ENCODE measurements around the gene CADM1. TPM values are rescaled to one million over a fixed set of nuclear protein-coding genes. Genes with fewer than 3 reads are reported as not detected.

The CADM1 gene
- total and polyA plus RNA-seq, 9 of the 15 experiments (the other 6 are each of a cell fraction or from before 2014, with no cell fraction given), result 0.42 TPM; not detected in 8

DNA sequence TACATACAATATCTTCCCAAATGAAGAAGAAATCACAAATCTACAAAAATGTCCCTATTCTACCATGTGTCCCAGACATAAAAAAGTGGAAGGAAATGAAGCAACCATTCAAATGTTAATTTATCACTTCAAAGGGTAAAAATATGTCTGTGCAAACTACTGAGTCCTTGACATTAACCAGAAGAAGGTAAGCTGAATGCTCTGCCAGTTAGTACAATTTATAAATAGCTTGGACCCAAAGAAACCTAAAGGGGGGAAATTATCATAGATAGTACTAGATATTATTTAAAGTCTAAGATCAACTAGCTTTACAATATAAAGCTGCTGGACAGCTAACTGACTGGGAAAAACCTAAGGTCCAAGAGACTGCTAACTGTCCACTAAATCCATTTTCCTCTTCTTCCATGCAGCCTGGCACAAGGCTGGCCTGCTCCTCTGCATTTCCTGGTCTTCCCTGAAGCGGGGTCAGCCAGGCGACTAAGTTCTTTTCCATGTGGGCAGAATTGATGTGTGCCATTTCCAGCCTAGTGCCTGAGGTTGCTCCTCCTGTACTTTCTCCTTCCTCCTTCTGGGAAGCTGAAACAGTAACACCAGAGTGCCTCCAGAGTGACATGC lies 190.9 kb downstream of the CADM1 start (continued):
- no peak for TF ChIP-seq ZFP30 (CRISPR knock-in tag; IDR thresholded peaks at IDR 0.05; ENCODE audit: borderline replicate concordance)

DNA sequence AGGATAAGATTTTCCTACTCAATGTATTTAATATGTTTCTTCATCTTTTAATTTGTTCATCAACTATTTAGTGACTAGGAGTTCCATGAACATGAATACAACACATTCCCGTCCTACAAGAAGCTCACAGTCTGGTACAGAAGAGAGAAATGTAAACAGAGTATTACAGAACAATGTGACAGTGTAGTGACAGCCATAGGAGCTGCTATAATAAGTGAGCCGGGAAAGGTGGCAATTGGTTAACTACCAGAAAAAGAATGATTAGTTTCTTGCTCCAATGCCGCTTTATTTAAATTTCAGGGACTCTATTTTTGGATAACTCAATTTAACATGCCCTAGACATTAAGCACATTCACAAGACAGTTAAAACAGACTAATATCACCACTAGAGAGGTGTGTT lies 192.3 kb downstream of the CADM1 start:
- H3K4me3 ChIP-seq, result no peak overlapping the region
- no peaks in the 10 kb centered on the region for H3K36me3 ChIP-seq (ENCODE audit: control insufficient read depth, insufficient read depth, low read length)
- no peak for ATAC-seq
- ChIA-PET POLR2A (no interaction called here), CTCF (ENCODE audit: low intra/inter-chr PET ratio) (no interaction called here)
- no peak overlapping the region for H3K9ac ChIP-seq (ENCODE audit: insufficient read depth in 1 of 2, low read depth in 2 of 2, low read length in 2 of 2)
- BruUV-seq (replicated peaks), result no TSS peak
- H3K27me3 ChIP-seq (ENCODE audit: control insufficient read depth in 2 of 2, insufficient read depth in 2 of 2, low read length in 2 of 2), result no peaks in the 10 kb centered on the region
- H3K9me1 ChIP-seq (ENCODE audit: control insufficient read depth, insufficient read depth, low read length), result no peaks in the 10 kb centered on the region
- intact Hi-C loops (cut with micrococcal nuclease) (no loop called here), in situ Hi-C loops (cut with MboI) (no loop called here)
- WGBS (ENCODE audit: insufficient coverage, low coverage, missing lambda C conversion rate), result 0% methylated on average over 3 of the region's 3 CpGs
- H4K20me1 ChIP-seq (replicated peaks; ENCODE audit: control insufficient read depth, insufficient read depth, low read length), result no peaks in the 10 kb centered on the region
- H3K27ac ChIP-seq (ENCODE audit: extremely low read depth, low read depth, low read length), result no peak overlapping the region
- no peak for TF ChIP-seq ZFP1 (CRISPR knock-in tag; IDR thresholded peaks at IDR 0.05)
- TF ChIP-seq PYGO2 (tag; IDR thresholded peaks at IDR 0.05), result no peak
- no peak overlapping the region for H3K4me2 ChIP-seq (ENCODE audit: insufficient read depth, low read length)
- no peak for DNase-seq (ENCODE audit: extremely low read depth in 1 of 4, low spot score in 3 of 4)
- no peak overlapping the region for H2AFZ ChIP-seq (ENCODE audit: low read depth, low read length)
- no peaks in the 10 kb centered on the region for H3K79me2 ChIP-seq (ENCODE audit: control insufficient read depth, insufficient read depth, low read length)
- no peaks in the 10 kb centered on the region for H3K4me1 ChIP-seq (replicated peaks in 1 of 2; ENCODE audit: control insufficient read depth in 2 of 2, insufficient read depth in 2 of 2, low read length in 2 of 2)
- H3K9me3 ChIP-seq (replicated peaks; ENCODE audit: control insufficient read depth, insufficient read depth, low read depth, low read length), result no peaks in the 10 kb centered on the region
- no peak for FAIRE-seq

DNA sequence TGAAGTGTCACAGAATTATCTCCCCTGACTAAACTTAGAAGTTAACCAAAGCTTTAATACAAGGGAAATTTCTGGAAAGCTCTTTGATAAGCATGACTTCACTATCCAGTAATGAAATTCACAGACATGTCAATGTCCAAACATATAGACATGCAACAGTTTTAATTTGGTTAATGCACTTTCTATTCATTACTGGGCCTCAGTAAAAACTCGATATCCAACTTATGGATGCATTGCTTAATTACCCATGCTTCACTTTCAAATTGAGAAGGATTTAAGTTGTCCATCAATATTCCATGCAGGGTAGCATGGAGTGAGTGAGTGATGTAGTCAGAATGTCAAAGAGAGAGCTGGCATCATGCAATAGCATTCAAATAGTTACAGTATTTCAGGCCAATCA lies 197.5 kb downstream of the CADM1 start:
- no peaks in the 10 kb centered on the region for H3K27me3 ChIP-seq (ENCODE audit: control insufficient read depth in 2 of 2, insufficient read depth in 2 of 2, low read length in 2 of 2)
- BruUV-seq (replicated peaks), result no TSS peak
- DNase-seq (ENCODE audit: extremely low read depth in 1 of 4, low spot score in 3 of 4) (no peak), FAIRE-seq (no peak), ATAC-seq (no peak)
- intact Hi-C loops (cut with micrococcal nuclease) (no loop called here), in situ Hi-C loops (cut with MboI) (no loop called here)
- no peak overlapping the region for H3K9ac ChIP-seq (ENCODE audit: insufficient read depth in 1 of 2, low read depth in 2 of 2, low read length in 2 of 2)
- H2AFZ ChIP-seq (ENCODE audit: low read depth, low read length), result no peak overlapping the region
- no peaks in the 10 kb centered on the region for H3K4me1 ChIP-seq (replicated peaks in 1 of 2; ENCODE audit: control insufficient read depth in 2 of 2, insufficient read depth in 2 of 2, low read length in 2 of 2)
- no peak overlapping the region for H3K4me3 ChIP-seq
- no peaks in the 10 kb centered on the region for H4K20me1 ChIP-seq (replicated peaks; ENCODE audit: control insufficient read depth, insufficient read depth, low read length)
- ChIA-PET CTCF (ENCODE audit: low intra/inter-chr PET ratio) (no interaction called here), POLR2A (no interaction called here)
- WGBS (ENCODE audit: insufficient coverage, low coverage, missing lambda C conversion rate), result 0% methylated on average over 1 of the region's 1 CpG
- H3K4me2 ChIP-seq (ENCODE audit: insufficient read depth, low read length), result no peak overlapping the region
- H3K79me2 ChIP-seq (ENCODE audit: control insufficient read depth, insufficient read depth, low read length), result no peaks in the 10 kb centered on the region
- H3K36me3 ChIP-seq (ENCODE audit: control insufficient read depth, insufficient read depth, low read length), result no peaks in the 10 kb centered on the region
- TF ChIP-seq IRF2 (CRISPR knock-in tag; IDR thresholded peaks at IDR 0.05) (no peak), ZSCAN29 (IDR thresholded peaks at IDR 0.05) (no peak), SNIP1 (IDR thresholded peaks at IDR 0.05; ENCODE audit: low read depth) (no peak), PHB2 (IDR thresholded peaks at IDR 0.05; ENCODE audit: low read depth) (no peak), SMARCA4 (IDR thresholded peaks at IDR 0.05) (no peak), FIP1L1 (IDR thresholded peaks at IDR 0.05; ENCODE audit: low read depth, low read length, poor library complexity, severe bottlenecking) (no peak), ZNF561 (CRISPR knock-in tag; conservative IDR thresholded peaks at IDR 0.05) (no peak), SLC30A9 (CRISPR knock-in tag; IDR thresholded peaks at IDR 0.05) (no peak), PTBP1 (IDR thresholded peaks at IDR 0.05; ENCODE audit: low read depth, low read length) (no peak), ZNF253 (CRISPR knock-in tag; conservative IDR thresholded peaks at IDR 0.05) (no peak)
- TF ChIP-seq, protein P1, sequence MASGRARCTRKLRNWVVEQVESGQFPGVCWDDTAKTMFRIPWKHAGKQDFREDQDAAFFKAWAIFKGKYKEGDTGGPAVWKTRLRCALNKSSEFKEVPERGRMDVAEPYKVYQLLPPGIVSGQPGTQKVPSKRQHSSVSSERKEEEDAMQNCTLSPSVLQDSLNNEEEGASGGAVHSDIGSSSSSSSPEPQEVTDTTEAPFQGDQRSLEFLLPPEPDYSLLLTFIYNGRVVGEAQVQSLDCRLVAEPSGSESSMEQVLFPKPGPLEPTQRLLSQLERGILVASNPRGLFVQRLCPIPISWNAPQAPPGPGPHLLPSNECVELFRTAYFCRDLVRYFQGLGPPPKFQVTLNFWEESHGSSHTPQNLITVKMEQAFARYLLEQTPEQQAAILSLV (tag; IDR thresholded peaks at IDR 0.05), result no peak
- TF ChIP-seq, protein P2, sequence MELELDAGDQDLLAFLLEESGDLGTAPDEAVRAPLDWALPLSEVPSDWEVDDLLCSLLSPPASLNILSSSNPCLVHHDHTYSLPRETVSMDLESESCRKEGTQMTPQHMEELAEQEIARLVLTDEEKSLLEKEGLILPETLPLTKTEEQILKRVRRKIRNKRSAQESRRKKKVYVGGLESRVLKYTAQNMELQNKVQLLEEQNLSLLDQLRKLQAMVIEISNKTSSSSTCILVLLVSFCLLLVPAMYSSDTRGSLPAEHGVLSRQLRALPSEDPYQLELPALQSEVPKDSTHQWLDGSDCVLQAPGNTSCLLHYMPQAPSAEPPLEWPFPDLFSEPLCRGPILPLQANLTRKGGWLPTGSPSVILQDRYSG (tag; conservative IDR thresholded peaks at IDR 0.05; ENCODE audit: low read depth), result no peak
- no peak overlapping the region for H3K27ac ChIP-seq (ENCODE audit: extremely low read depth, low read depth, low read length)
- H3K9me3 ChIP-seq (replicated peaks; ENCODE audit: control insufficient read depth, insufficient read depth, low read depth, low read length), result no peaks in the 10 kb centered on the region
- no peaks in the 10 kb centered on the region for H3K9me1 ChIP-seq (ENCODE audit: control insufficient read depth, insufficient read depth, low read length)

Data from K562 (cell line).